ENCODE data around the gene ACOXL.

The ACOXL gene

DNA sequence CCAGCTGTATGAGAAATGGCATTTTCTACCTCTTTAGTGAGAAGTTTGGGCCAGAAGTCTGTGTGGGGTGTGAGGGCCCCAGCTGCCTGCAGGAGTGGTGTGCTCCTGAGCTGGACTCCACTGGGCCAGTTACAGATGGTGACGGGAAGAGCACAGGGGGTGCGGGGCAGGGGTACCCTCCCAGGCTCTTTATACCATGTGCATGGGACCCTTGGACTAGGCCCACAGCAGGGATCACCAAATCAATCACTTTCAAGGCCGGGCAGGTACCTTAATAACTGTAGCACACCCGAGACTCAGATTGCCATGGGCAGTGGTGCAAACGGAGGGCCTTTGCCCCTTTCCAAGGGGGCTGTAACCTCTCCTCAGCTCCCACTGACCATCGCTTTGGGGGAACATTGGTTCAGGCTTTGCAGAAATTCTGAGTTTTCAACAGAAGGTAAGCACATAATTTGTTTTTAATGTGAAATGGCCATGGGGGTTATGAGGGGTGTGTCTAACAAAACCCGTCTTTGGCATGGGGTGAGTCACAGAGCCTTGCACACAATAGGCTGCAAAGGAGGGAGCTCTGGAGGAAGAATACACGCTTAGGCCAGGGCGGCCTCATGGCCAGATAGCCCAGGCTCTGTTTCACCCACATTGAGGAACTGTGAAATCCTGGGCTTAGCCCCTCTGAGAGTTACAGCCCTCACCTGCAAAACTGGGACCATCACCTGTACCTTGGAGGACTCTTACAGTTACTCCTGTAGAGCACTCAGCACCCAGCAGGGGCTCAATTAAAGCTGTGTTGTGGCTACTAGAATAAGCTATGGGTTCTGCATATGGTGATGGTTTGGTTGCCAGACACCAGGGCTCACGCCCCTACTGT is 247.3 kb downstream of the ACOXL start:
- DNase-seq, result no peak

DNA sequence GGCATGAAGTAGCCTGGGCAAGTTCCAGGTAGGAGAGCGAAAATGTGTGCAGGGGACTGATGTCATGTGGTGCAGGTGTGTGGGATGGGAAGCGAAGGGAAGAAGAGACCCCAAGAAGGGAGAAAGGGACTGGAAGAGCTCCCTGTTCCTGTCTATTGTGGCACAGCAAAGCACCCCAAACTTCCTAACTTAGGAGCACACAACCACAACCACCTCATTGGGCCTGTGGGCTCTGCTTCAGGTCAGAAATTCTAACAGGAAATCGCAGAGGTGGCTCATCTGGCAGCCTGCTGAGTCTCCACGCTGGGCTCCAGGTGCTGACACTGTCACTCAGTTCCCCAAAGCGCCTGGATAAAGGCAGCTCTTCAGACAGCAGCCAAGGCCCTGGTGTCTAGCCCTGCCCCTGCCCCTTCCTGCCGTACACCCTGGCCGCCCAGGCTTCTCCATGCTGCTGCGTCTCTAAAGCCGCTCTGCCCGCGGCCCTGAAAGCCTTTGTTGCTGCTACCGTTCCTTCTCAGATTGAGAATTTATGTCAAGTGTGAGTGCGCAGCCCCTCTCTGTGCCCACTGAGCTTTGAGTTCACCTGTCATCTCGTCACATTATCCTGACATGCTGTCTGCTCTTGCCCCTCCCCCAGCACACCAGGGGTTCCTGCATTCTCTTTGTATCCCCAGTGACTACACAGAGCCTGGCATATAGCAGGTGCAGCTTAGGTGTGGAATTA is 248.1 kb downstream of the ACOXL start:
- DNase-seq, result no peak

DNA sequence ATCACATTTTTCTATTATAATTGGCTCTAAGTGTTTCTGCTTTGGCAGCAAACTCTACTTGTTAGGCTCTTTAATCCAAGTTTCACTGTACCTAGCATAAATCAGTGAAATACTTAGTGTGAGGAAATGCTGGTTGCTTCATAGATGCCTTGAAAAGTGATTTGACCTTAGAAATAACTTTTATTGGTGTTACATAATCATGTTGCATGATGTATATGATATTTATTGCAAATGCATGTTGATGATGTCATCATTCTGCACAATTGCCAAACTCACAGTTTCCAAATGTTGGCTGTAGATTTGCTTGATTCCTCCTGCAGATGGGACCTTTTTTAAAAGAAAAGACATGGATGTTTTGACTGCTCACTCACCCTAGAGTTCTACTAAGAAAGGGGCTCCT is 250.8 kb downstream of the ACOXL start:
- no peak for DNase-seq

- no peak for DNase-seq
These were observed 252.5 kb downstream of the ACOXL start for GRCh38 chr2:110984694-110985490.

GRCh38 chr2:110990440-110990839 is 258.1 kb downstream of the ACOXL start:
- DNase-seq, result no peak

GRCh38 chr2:110991911-110992310 is 259.5 kb downstream of the ACOXL start:
- DNase-seq, result no peak

- no peak for DNase-seq
These were observed 260.5 kb downstream of the ACOXL start for GRCh38 chr2:110992886-110993285.

DNA sequence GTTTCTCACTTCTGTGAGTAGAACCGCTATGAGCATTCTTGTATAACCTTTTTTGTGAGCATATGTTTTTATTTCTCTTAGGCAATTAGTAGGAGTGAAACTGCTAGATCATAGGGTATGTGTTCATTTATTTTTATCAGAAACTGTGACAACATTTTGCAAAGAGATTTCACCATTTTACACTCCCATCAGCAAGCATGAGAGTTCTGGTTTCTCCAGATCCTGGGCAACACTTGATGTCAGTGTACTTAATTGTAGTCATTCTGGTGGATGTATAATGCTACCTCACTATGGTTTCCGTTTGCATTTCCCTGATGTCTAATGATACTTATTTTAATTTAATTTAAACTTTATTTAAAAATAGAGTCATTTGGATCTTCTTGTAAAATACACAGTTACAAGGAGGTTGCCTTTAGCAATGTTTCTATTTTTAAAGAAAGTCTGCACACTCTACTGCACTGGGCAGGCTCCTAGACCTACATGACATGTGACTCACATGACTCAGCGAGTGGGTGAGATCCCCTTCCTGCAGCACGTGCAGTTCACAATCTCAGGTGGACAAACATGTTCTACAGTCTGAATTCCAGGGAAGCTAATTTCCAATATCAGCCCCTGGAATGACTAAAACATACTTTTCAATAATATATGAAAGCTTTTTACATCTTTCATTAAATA is 261.3 kb downstream of the ACOXL start:
- DNase-seq, result no peak

DNA sequence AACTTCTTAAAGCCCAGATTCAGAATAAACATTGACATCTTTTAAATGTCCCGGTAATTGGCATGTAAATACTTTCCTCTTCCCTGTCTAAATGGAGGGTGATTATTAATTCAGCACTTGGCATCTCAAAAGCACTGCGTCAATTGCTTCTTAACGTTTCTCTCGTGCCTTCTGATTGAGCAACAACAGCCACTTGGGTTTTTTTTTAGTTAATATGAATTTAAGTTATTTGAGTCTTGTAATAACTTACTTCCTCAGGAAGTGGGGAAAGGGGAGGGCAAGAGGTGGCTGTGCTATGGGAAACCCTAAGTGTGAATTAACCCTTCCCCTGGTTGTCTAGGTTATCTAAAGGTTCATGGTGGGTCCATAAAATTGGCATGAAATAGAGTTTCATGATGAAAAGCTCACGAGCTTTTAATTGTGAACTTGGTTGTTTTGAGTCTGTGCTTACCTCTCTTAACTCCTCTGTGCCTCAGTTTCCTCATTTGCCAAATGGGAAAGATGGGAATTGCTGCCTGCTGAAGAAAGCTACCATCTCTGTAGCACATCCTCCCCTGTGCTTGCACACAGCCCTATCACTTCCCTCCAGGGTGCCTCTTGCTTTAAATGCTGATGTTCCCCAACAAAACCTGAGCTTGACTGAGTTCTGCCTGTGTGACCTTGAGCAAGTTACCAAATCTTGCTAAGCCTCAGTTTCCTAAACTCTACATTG is 262.0 kb downstream of the ACOXL start:
- DNase-seq, result no peak

- no peak for DNase-seq
These were observed 263.5 kb downstream of the ACOXL start for GRCh38 chr2:110995911-110996310.

- no peak for DNase-seq
These were observed 265.1 kb downstream of the ACOXL start for GRCh38 chr2:110997331-110998045.

DNA sequence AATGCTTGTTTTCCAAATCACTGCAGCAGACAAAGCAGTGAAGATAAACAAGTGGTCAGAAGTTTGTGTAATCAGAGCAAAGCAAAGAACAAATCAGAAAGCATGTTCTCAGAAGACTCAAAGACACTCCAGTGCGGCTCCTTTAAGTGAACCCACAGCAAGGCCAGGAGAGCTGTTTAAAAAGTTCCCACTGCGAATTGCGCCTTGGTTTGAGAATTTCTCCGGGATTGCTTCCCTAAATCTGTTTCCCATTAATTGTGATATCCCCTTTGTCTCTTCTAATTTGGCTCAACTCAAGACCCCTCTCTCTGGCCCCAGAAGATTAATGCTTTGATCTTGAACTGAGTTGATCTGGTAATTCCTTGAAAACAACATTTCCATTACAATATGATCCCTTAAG is 265.9 kb downstream of the ACOXL start:
- DNase-seq, result no peak

DNA sequence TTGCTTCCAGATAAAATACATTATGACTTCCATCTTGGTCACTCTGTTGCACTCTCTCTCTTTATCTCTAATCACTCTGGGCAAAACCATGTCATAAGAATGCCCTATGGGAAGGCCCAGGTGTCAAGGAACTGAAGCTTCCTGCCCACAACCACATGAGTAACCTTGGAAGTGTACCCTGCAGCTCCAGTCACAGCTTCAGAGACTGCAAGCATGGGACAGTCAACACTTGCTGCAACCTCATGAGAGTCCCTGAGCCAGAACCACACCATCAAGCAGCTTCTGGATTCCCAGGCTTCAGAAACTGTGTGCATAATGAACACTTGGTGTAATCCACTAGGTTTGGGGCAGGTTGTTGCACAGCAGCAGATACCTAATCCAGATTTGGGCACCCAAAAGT is 267.3 kb downstream of the ACOXL start:
- DNase-seq, result no peak

DNA sequence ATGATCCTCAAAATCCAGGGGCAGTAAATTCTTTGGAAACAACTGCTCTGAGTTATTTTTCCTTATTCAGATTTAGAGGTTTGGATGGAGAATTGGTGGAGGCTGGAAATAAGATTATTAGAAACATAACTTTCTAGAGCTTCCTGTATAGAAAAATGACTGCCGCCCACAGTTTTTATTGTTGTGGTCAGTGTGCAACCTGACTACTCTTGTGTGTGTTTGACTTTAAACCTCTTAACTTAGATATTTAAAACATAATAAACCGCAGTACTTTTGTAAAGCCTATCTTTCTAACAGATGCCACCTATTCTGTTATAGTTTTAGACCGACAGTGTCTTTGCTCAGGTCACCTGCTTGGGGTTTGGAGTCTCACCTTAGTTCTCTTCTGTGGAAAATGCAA is 272.9 kb downstream of the ACOXL start:
- DNase-seq, result no peak

GRCh38 chr2:111005821-111006220 is 273.4 kb downstream of the ACOXL start:
- DNase-seq, result no peak

DNA sequence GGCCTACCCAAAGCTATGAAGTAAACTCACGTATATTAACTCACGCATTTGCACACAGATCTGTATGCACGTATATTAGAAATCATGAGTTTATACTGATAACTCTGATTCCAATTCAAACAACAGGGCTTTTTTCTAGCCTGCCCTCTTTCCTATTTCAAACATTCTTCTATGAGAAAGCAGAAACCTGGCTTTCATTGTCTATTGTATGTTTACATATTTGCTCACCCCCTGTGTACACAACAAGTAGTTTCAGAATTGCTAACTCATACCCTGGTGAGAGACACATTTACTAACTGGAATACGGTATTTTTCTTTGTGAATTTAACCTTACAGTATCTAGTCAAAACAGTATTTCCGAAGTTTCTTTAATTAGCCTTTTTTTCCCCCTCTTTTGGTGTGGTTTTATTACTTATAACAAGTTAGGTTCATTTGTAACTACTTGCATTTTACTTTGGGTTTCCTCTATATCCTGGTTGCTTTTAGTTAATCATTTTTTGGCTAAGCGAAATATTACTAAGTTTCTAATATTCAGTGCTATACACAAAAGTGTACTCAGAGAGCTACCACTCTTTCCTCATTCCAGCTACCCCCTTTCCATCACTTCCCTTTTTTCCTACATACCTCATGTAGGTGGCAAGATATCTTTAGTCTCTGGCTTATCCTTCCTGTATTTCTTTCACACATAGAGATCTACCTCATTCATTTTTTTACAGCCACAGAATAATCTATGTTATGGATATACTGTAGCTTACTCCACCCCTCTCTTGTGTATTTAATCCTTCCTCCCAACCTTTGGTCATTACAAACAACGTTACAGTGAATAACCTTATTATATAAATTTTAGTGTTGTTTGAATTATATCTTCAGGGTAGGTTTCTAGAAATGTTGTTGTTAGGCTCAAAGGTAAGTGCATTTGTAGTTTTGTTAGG is 275.6 kb downstream of the ACOXL start:
- DNase-seq, result no peak

GRCh38 chr2:111011218-111011617 is 278.8 kb downstream of the ACOXL start:
- no peak for DNase-seq

DNA sequence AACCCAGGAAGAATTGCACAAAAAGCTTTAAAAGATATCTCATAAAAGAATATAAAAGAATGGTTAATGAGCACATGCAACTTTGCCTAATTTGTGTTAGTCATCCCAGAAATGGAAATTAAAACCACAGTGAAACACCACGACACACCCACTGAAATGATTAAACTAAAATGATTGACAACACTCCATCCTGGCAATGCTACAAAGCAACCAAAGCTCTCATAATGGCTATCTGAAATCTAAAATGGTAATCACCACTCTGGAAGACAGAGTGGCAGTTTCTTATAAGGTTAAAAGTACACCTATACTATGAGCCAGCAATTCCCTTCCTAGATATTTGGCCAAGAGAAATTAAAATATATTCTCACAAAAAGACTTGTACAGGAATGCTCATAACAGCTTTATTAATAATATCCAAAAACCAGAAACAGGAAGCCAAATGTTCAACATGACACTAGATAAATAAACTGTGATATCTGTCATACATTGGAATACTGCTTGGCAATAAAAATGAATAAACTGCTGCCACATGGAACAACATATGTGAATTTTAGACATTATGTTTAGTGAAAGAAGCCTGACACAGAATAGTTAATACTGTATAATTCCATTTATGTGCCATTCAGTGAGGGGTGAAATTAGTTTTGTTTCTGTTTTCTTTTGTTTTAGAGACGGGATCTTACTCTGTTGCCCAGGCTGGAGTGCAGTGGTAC is 283.1 kb downstream of the ACOXL start:
- no peak for DNase-seq

GRCh38 chr2:111017034-111017622 is 284.8 kb downstream of the ACOXL start:
- no peak for DNase-seq
